DND-41 (cell line): ENCODE data around the gene TULP4.

Source experiments
- CTCF ChIP-seq: IDR thresholded peaks from 2 replicates; pipeline ENCODE4 v1.5.1; 2012; ENCODE audit warnings: borderline replicate concordance, low read length, moderate library complexity, mild to moderate bottlenecking; ENCODE audit not compliant: poor library complexity, severe bottlenecking; ENCODE audit errors: extremely low read depth
- EZH2 ChIP-seq: IDR thresholded peaks from 3 replicates; pipeline ENCODE4 v1.6.1; 2012; ENCODE audit warnings: borderline replicate concordance, low read depth, mild to moderate bottlenecking, moderate library complexity, low read length, inconsistent platforms; ENCODE audit not compliant: severe bottlenecking

GRCh38 chr6:158269657-158270056 is 42.6 kb upstream of the TULP4 start:
- TF ChIP-seq CTCF = no peak
- TF ChIP-seq EZH2 = no peak
